HG03521 (cell line): Measurements from ENCODE around the gene PDE1A.

Source experiments
- ATAC-seq: cut with Tn5 transposase; IDR thresholded peaks from one replicate; pipeline ENCODE4 v1.9.1; 2021; ENCODE audit warnings: mild to moderate bottlenecking, moderate library complexity; ENCODE audit not compliant: unreplicated experiment

Gene PDE1A

DNA sequence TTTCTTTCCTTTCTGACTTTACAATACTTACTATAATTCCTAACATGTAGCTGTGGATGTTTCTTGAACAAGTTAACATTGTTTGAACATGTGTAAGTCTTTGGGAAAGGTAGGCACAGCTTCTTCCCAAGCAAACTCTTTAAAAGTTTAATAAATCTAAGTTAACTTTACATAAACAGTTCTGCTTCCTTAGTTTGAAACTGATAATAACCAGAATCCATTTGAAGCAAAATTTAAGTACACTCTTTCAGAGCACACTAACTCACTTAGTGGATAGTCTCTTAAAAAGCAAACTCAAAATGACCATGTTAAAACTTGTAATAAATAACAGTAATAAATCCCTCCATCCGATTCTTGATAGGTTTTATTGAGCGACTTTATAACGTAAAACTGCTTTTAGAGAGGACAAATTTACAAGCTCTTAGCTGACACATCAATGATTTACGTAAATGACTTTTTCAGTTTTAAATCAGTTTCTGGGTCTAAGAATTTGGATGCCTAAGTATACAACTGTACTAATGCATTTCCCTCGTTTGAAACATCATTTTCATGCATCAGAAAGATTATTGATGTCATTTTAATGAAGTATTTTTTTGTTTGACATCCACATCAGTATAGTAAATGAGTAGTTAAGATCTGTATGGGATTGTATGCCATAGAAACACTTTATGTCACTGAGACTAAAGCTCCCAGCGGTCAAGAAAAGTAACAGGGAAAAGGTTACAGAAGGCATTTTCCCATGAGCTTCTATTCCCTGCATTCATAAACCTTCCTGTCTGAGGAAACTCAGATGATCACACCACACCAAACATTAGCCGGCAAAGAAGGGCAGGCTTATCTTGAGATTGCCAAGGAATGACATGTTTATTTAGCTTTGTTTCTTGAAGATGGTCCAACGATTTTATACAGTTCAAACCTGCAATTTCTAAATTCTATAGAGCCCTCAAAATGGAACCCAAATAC, 67.5 kb downstream of the PDE1A start:
- no peak for ATAC-seq

DNA sequence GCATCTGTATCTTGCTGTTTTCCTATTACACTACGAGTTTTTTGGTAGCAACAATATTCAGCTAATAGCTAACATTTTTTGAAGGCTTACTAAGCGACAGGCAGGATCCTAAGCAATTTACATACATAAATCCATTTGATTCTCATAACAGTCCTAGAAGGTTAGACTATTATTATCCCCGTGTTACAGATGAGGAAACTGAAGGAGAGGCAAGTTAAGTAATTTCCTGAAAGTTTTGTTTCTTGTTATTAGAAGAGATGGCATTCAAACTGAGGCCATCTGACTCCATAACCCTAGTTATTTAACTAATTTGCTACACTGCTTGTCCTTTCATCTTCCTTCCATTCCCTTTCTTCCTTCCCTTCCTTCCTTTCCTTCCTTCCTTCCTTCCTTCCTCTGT, 68.2 kb downstream of the PDE1A start:
- ATAC-seq: no peak

DNA sequence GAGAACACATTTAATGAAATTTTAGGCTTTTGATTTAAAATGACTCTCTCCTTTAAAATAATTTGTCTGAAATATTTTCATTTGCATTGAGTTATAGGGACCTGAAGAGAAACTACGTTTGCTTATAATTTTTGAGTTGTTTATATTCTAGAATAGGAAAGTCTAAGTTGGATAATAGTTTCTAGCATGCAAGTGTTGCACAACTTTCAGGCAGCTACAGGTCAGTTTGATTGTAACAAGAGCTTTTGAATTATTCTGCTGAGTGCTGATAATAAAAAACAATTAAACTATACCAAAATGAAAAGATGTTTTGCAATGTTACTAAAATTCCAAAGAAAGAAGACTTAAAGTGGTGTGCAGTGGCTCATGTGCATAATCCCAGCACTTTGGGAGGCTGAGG, 71.0 kb downstream of the PDE1A start:
- ATAC-seq: no peak

DNA sequence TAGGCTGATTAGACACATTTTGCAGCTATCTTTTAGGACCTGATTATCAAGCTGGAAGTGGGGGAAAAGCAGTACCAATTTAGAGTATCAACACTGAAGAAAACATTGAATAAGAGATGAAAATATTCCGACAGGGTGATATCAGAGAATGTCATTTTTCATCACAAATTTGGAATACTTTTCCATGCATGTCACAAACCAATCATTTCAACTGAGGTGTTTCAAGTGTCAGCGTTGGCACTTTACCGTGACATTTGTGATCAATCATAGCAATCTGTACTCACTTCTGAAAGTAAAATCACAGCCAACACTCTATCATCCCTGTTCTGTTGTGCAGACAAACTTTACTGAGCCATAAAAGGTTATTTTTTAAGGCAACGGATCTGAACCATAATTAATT, 75.4 kb downstream of the PDE1A start:
- ATAC-seq: no peak

DNA sequence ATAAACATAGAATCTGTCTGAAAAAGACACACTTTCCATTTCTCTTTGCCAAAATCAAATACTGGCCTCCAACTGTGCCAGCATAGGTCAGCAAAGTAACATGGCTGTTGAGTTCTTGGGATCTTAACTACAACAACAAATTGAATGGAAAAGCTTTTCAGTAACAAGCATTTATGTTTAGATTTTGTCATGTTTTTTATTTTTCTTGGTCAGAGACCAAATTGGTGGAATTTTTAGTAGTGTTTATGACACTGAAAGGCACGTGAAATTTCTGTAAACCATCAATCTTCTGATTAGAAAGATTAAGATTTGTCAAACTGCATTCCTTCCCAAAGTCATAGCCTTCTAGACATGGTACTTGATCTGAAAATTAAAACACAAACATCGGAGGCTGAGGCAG, 77.6 kb downstream of the PDE1A start:
- no peak for ATAC-seq

DNA sequence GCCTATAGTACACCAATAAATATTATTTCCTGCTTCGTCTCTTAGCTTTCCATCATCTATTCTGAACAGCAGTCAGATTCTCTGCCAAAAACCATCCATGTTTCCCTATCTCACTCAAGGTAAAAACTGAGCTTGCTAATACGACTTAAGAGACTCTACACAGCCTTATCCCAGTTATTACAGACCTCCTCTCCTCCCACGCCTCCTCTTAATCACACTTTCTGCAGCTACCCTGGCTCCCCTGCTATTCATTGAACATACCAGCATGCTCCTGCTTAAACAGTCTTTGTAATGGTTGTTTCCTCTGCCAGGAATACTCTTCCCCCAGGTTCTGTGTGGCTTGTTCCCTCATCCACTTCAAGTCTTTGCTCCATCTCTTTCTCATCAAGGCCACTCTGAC, 81.5 kb downstream of the PDE1A start:
- ATAC-seq: no peak

DNA sequence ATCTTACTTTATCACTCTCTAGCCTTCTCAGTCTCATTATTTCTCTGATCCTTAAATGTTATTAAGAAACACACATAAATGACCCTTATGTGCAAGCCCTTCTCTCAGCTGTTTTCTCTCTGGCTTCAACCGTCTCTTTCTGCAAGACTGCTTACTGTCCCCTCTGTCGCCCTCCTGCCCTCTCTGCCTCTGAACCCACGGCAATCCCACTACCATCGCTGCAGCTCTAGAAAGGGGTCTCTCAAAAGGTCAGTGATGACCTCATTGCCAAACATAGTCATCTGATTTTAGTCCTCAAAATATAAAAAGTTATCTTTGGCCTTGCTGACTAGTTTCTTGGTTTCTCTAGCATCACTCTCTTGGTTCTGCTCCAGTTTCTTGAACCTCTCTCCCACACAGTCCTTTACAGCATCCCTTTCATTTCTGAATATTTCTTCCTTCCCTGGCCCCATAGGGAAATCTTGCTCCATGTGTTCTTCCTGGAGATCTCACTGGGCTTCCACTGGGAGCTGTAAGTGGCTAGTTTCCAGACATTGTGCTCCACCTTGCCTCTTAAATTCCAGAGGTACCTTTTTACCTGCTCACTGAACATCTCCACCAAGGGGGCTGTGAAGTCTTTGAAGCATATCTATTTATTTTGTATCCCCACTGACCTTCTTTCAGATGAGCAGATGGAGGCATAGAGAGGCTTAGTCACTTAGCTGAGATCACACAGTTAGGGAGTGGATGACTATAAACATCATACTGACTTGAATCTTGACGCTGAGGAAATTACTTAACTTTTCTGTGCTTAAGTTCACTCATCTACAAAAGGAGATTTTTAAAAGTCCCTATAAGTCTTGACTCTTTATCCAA, 96.2 kb downstream of the PDE1A start:
- ATAC-seq: no peak

DNA sequence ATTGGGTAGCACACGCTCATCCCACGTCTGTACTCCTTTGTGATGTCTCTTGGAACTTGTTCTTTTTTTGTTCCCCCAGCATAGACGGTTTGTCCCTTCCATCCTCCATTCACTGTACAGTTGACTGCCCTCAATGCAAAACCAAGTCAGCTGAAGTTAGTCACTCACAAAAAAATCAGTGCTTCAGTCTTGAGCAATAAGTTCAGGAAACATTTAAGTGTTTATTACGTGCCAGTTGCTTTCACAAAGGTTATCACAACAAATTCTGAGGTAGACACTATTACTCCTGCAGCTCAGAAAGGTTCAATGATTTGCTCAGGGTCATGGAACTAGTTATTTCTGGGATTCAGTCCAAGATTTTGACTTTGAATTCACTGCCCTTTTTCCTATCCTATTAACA, 102.2 kb downstream of the PDE1A start:
- ATAC-seq: no peak

DNA sequence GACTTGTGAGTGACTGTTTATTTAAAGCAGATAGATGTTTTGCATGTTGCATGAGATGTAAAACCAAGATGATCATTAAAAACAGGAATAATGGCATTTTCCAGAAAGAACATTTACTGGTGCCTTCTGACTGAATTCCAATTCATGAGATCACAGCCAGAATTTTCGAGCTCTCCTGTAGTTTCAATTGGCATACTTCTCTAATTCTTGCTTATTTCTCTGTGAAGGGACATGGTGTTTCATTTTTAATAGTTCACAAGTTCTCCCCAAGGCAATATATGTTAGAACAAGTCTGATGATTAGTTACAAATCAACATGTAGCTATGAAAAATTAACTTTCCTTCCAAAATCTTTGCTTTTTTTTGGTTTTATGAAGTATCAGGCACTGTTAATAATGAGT, 105.7 kb downstream of the PDE1A start:
- ATAC-seq: no peak

DNA sequence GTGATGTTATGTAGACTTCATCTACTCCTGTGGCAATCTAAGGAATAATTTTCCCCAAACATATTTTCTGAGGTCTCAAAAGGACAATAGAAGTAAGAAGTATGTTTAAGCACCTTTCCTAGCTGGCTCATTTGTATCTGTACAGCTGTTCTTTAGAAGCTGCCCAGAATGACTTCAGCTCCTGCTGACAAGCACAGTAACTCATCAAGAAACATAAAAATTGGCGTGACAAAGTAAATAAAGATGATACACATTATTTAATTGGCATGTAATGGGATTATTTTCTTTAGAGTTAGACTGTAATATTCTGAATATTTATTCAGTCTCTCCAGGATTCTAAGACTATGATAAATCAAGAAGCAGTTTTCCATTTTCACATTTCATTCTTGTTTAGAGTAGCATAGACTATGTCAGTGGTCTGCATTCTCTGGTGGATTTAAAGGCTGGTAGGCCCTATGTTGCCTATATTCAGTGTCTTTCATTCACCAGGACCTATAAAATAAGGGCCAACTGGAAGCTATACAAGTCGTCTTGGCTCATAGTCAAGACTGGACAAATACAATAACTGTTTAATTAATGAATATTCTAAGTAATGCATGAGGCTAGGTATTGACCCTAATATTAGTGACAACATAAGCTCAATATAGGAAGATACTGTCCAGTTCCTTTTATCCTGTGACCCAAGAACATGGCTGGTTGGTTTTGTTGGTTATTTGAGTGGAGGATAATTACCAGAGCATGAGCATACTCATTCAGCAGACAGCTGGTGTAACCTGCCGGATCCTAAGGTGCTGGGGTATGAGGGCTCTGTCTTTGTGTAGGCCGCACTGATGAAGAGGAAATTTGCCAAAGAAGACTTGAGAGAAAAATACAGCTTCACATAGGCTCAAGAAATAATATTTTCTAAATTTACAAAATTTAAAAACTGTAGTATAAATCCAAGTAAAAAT, 107.0 kb downstream of the PDE1A start:
- ATAC-seq: no peak

DNA sequence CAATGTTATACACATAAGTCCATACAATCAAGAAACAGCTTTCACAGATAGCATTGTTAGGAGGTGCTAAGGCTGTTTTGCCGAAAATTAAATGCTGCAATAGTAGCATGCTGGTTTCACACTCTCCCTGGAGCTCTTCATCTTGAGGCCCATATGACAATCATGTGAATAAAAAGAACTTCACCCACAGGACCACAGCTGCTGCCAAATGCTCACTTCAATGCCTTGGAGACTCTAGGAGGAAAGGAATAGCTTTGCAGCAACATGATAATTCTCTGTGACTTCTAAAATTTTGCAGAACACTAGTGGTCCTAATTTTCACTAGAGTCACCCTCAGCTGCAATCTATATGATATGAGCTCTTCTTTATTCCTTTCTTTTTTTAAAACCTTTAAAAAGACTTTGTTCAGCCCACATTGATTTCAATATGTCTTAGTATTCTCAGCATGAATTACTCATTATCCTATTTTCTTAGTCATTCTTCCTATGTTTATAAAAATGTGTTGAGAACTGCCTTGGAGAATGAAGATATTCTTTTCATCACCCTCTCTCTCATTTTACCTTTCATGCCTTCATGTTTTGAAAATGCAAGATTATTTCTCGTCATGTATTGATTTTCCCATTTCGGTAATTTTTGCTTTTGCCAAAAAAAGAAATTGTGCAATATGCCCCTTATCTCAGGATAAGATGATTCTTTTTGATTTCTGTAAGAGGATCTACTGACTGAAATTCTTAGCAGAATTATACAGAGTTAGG, 108.2 kb downstream of the PDE1A start:
- no peak for ATAC-seq

DNA sequence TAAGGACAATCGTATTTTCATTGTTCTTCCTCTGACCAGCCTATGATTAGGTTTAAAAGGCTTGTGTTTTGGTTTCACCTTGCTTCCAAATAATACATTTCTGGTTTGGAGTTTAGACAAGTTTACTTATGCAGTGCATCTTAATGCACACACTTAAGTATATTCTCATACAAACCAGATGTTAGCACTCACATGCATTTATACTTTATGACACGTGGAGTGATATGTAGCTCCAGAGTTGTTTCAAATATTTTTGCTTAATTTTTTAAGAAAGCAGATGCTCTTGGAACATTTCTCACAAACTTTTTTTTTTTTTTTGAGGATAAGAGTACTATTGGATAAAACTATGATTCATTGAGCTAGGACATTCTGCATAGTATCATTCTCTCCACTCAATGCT, 109.9 kb downstream of the PDE1A start:
- ATAC-seq: no peak

DNA sequence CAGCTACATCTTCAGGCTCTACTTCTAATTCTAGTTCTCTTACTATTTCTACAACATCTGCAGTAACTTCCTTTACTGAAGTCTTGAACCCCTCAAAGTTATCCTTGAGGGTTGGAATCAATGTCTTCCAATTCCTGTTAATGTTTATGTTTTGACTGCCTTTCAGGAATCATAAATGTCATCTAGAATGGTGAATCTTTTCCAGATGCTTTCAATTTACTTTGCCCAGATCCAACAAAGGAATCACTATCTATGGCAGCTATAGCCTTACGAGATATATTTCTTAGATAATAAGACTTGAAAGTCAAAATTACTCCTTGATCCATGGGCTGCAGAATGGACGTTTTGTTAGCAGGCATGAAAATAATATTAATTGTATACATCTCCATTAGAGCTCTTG, 123.9 kb downstream of the PDE1A start:
- no peak for ATAC-seq

DNA sequence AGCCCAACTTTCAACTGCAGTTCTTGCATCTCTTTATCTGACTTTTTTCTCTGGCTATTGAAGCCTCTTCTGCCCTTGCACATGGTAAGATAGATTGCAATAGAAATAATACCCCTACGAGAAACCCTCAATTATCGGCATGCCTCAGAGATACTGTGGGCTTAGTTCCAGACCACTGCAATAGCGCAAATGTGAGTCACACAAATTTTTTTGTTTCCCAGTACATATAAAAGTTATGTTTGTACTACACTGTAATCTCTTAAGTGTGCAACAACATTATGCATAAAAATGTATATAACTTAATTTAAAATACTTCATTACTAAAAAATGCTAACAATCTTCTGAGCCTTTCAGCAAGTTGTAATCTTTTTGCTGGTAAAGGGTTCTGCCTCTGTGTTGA, 124.7 kb downstream of the PDE1A start:
- ATAC-seq: no peak

DNA sequence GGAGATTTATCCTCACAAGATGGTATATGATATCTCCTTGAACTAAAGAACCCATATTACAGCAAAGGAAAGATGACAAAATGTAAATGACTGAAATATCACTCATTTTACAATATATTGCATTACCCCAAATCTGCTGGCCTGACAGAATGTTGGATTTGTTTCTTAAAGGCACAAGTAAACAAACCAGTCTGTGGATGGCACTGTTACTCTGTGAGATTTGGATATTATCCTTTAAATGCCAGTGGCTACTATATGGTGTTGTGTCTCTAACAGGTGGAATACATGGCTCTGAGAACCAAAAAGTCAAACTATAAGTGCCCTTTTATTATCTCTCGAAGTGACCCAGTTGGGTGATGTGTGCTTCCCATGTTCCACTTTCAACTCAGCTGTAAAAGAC, 125.7 kb downstream of the PDE1A start:
- ATAC-seq: no peak

DNA sequence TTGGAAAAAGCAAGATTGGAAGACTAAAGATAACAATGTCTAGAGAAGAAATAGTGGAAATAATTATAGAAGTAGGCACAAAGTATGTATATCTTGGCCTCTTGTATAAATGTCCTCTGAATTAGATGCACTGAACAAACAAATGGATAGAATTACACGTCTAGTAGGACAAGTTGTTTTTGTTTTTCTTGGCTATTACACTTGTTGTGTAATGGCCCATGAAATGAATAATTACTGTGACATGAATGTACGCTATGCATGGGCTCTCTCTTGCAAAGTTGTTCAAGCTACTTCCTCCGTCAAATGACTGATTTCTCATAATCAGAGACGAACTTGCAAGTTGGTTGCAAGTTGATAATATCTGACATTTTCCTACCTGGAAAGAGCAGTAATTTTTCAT, 126.2 kb downstream of the PDE1A start:
- no peak for ATAC-seq

DNA sequence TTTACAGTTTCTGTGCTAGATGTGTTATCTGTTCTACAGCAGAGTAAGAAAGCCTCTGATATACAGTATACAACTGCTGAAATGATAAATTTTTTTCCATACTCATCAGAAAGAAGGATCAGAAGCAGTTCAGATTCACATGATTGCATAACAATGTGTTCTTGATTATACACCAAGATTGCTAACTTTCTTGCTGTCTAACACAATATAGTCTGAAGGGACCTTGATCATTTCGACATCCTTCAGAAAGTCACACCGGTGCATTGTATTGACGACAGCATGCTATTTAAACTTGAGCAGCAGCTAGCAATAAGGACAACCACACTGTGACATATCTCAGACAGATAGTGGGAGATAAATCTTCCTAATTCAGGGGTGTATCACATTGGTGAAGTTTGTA, 127.2 kb downstream of the PDE1A start:
- ATAC-seq: no peak

DNA sequence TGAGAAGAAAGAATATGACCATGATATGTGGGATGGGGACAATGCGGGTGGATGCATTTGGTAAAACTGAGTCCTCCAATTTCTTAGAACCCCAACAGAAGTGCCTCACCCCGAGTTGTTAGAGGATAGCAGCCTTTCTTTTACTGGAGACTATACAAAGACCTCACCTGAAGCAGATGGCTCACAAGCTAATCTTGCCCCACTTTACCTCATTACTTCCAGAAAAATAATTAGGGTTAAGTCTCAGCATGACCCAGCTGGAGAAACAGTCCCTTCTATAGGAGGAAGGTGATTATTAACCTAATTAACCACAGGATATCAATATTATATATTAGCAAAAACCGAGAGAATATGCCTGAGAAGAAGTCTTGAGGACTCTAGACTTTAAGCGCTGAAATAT, 128.4 kb downstream of the PDE1A start:
- ATAC-seq: no peak

DNA sequence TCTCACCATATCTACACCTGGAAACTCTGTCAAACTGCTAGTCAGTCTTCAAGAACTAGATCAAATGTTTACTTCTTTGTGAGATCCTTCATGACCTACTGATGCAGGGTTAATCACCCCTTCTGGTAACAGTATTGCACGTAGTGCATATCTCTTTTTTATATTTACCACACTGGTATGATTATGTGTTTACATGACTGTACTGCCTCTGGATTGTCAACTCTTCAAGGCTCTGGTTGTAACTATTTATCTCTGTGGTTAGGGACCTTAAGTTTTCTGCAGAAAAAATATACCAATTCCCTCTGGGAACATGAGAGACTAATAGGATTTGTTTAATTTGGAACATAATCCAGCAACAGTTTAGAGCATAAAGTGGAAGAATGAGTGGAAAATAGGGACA, 135.5 kb downstream of the PDE1A start:
- ATAC-seq: no peak

DNA sequence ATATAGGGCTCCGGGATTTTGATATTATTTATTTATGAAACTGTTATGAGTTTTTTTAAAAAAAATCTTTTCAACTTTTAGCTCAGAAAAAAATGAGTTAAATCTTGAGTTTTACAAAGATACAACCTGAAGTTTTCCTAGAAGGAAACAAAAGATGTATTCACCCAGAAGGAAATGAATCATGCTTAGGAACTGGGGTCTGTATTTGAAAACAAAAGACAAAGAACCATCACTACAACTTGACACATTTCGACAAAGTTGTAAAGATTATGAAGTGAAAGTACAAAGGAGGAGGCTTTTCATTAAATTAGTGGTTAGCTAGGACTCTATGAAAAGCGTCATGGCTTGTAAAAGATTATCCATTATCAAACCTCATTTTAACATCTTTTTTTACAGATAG, 143.3 kb downstream of the PDE1A start:
- no peak for ATAC-seq
